HG02678 (cell line): Measurements from ENCODE around the gene LTB.
"Not testable (repeated sequence)": the region's sequence is repeated elsewhere in the genome, so short reads cannot be mapped to it uniquely, and the experiment has no call there.

Experiments
- ATAC-seq: cut with Tn5 transposase; IDR thresholded peaks from one replicate; pipeline ENCODE4 v1.9.1; 2021; ENCODE audit warnings: mild to moderate bottlenecking, moderate library complexity; ENCODE audit not compliant: unreplicated experiment

The LTB gene

DNA sequence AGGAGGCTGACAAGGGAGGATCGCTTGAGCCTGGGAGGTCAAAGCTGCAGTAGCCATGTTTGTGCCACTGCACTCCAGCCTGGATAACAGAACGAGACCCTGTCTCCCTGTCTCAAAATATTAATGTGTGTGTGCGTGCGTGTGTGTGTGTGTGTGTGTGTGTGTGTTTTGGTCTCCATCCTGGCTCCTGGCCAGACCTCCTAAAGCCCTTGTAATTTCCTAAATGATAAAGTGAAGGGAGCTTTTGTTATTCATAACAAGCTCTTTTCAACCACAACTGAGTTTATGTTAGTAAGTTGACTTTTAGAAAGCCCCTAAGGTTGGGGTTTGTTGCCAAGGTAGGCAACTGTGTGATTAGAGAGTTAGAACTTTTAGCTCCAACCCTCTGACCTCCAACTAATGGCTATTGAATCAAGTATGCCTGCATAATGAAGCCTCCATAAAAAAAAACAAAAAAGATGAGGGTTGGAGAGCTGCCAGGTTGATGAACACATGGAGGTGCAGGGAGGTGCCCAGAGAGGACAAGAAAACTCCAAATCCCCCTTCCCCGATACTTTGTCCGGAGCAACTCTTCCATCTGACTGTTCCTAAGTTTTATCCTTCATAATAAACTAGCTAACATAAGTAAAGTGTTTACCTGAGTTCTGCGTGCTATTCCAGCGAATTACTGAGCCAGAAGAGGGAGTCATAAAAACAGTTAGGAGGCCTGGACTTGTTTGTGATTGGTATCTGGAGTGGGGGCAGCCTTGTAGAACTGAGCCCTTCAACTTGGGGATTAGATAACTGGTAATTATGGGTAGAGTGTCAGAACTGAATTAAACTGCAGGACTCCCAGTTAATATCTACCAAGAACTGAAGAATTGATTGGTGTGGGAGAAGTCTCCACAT, 27.5 kb upstream of the LTB start:
- no peak for ATAC-seq

DNA sequence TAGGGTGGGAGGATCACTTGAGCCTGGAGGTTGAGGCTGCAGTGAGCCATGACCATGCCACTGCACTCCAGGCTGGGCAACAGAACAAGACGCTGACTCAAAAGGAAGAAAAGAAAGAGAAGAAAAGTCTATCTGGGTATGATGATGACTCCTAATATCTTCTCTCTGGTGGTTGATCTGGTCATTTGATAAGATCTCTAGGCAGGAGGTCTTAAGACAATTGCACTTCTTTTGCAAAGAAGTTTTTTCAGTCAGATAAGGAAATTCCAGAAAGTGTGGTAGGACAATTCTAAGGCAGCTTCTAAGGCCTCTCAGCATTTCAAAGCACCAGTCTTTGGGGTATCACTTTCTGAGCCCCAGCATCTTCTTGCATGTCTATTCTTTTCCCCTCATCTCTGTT, 25.1 kb upstream of the LTB start:
- no peak for ATAC-seq

DNA sequence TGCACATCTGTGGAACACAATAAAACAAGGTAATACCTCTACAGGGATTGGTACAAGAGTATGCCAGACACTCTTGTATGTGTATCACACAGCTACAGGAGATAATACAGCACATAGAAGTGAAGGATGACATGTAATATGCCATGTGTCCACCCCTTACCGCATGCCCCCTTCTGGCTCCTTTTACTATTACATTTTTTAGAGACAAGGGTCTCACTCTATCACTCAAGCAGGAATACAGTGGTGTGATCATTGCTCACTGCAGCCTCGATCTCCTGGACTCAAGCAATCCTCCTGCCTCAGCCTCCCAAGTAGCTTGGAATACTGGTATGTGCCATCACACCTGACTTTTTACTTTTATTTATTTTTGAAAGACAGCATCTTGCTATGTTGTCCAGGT, 14.8 kb upstream of the LTB start:
- no peak for ATAC-seq

DNA sequence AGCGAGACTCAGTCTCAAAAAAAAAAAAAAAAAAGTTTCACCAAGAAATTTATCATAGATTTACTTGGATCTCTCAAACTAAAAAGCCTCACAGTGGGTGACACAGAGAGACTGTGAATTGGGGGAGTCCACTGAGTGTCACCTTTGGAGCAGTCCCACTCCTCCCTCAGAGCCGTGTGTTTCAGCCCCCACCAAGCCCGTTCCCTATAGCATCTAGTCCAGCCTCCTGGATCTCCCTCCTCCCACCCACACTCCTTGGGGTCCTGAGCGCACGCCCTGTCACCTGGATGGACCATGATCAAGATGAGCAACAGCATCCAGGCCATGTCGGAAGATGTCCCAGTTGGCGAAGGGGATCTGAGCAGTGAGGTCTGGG, 10.2 kb upstream of the LTB start:
- ATAC-seq: no peak

DNA sequence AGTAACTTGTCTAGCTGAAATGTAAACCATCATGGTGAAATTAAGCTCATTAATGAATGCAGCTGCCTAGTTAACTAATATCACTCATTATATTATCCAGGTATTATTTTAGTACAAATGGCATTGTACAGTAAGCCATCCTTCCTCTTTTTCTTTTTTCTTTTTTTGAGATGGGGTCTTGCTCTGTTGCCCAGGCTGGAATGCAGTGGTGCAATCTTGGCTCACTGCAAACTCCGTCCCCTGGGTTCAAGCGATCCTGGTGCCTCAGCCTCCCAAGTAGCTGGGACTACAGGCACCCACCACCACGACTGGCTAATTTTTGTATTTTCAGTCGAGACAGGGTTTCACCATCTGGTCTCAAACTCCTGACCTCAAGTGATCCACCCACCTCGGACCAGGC, 8.5 kb upstream of the LTB start:
- ATAC-seq: not testable (repeated sequence)

DNA sequence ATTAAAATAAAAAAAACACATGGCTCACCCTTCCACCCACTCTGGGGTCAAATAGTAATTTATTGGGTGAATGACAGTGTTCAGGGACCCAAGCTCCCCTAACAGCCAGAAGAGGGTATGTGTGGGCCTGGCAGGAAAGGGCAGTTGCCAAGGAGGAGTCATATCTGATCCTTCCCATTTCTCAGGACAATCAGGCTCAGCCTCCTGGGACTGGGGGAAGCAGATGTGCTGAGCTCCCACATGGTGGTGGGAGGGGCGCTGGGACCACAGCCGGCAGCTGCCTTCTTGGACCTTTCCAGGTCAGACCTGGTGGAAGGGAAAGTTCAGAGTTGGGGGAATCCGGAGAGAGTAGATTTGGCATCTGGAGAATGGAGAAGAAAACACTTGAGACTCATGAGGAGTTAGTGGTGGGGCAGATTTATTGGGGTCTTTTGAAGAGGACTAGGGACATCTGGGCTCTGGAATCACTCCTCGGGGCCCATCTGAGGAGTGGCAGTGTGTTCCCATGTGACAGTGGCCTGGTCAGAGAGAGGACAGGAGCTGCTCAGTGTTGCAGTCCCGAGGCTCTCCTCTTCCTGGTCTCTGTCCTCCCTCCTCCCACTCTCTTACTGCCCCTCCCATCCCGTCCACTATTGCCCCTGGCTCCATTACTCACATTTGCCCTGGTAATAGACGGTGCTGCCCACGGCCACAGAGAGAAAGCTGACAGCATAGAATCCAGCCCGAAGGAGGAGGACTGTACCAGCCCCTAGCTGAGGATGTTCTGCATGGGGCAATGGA, 6.8 kb upstream of the LTB start:
- ATAC-seq: no peak

DNA sequence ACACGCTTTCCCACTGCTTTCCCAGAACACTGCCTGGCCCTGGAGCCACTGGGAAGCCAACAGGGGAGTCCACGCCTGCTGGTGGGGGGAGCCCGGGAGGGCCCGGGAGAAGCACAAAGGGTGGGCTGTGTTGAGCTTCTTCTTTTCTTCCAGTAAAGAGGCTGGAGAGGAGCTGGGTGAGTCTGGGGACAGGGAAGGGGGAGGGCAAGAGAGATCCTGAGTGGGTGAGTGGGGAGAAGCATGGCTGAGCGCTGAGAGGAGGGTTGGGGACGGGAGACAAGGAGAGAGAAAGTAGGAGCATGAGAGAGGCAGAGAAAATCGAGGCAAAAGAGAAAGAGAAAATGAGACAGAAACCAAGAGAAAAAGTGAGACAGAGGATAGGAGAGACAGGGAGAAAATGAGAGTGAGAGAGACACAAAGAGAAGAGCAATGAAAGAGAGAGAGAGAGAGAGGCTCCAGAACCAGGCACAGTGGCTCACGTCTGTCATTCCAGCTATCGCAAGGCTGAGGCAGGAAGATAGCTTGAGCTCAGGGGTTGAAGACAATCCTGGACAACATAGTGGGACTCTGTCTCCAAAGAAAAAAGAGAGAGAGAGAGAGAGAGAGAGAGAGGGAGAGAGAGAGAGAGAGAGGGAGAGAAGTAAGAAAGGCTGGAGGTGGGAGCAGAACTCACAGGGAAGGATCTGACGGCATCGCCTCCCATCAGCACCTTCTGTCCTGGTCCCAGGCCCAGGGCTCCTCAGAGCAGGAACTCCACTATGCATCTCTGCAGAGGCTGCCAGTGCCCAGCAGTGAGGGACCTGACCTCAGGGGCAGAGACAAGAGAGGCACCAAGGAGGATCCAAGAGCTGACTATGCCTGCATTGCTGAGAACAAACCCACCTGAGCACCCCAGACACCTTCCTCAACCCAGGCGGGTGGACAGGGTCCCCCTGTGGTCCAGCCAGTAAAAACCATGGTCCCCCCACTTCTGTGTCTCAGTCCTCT, 5.9 kb upstream of the LTB start:
- ATAC-seq: no peak

DNA sequence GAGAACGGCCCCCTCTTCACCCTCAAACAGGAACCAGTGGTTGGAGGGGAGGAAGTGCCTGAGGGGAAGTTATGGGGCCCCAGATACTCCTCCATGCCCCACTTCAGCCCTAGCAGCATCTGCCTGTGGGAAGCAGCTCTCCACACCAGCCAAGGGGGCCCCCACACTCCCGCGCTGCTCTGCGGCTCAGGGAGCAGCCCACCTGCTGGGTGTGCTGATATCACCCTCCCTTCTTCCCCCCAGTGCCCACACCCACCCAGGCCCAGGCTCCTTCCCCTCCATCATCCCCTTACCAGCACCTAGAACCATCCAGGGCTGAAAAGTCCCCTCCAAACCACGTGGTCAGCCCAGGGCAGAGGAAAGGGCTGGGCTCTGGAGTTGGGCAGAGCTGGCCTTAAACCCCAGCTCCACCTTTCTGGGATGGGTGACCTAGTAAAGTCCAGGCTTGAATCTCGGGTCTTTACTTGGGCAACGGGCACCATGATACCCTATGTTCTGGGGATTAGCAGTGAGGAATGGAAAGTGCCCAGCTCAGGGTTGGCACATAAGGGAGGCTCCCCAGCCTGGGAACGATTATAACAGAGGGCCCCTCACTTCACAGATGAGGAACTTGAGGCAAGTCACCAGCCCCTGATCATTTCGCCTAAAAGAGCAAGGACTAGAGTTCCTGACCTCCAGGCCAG, 4.5 kb upstream of the LTB start:
- no peak for ATAC-seq

DNA sequence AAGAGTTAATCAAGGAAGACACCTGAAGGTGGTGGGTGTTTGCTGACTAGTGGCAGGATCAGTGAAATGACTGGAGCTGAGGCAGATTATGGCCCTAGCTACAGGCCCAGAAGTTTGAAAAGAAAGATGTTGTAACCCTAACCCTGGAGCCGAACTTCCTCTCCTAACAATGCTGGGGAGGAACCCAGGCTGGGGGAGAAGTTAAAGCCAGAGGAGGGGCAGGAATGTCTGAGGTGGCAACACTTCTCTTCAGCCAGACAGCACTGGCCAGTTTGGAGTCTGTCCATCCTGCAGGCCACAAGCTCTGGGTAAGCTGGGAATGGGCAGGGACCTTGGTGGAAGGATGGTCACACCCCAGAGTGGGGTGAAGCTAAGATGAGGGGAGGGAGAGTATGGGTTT, 3.8 kb upstream of the LTB start, which contains the start of gene LST1:
TSS of gene LST1 (plus strand) at position 270 of the 400 bp plus-strand sequence. CDS start 1,023 bp downstream, outside the sequence.
- no peak for ATAC-seq

DNA sequence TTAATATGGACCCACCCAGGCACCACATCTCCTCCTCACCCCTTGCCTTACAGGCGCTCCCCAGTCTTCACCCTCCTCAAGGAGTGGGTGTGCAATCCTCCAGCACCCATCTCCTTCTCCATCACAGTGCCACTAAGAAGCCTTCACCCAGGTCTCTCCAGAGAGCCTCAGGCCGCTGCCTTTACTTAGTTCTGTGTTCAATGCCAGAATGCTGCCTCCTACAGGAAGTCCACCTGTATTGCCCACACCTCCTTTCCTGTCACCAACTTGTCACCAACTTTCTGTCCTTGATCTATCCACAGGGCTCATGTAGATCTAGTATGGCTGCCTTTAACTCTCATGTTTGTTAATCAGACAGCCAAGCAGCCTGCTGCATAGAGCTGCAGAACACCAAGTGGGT, 3.3 kb upstream of the LTB start:
- ATAC-seq: no peak

DNA sequence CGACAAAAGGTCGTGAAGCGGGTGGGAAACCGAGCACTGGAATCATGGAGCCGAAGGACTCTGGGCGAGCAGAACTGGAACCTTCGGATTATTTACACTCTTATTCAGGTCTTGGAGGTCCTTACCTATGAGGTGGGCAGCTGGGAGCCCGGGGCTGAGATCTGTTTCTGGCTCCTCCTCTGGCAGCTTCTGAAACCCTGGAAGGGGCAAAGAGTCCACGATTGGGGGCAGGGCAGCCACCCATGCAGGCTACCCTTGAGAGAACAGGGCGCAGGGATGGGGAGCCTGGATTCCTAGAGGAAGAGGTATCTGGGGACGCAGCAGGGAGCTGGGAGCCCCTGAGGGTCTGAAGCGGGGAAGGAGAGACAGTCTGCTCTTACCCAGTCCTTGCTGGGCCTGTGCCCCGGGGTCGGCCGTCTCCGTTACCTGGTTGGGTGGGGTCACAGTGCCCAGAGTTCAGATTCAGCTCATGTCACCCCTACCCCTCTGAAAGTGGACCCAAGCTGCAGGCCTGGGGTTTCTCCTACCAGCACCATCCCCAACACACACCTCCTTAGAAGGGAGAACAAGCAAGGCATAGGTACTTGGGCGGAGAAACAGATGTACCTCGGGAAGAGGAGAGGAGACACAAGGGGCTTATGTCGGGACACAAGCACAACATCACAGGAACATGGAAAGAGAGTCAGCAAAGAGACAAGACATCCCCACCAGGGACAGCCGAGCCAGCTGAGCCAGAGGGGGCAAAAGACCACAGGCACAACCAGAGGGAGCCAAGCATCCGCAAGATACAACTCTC, 592 bp downstream of the LTB start:
- ATAC-seq: no peak

DNA sequence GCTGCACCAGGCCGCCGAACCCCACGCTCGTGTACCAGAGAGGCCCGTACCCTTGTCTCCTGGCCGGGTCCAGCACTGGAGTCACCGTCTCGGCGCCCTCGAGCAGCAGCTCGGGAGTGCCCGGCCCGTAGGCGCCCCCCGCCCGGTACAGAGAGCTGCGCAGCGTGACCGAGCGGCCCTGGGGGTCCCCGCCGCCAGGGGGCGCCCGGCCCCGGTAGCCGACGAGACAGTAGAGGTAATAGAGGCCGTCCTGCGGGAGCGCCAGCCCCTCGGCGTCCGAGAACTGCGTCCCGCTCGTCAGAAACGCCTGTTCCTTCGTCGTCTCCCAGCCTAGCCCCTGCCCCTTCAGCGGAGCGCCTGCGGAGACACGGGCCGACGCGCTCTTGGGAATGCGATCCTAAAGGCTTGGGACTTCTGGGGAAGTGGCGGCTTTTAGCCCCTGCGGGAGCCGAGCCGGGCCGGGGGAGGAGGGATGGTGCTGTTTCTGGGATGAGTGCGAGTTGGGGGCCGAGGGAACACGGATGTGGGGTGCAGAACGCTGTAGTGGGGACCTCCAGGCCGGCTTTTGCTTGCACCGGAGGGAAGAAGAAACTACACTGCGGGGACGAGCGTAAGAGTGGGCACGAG, 1.3 kb downstream of the LTB start:
- peak; percentile 65 for ATAC-seq

DNA sequence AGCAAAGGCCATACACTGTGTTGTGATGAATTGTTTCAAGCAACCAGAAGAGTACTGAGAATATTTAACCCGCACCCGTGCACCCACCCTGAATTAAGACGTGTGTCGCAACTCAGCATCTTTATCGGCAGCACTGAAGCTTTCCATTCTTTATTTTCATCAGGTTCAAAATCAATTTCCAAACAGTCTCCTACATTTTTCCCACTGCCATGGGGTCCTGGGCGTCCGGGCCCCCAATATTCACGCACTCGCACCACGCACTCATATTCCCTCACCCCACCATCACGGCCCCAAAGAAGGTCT, 1.8 kb downstream of the LTB start:
- no peak for ATAC-seq

DNA sequence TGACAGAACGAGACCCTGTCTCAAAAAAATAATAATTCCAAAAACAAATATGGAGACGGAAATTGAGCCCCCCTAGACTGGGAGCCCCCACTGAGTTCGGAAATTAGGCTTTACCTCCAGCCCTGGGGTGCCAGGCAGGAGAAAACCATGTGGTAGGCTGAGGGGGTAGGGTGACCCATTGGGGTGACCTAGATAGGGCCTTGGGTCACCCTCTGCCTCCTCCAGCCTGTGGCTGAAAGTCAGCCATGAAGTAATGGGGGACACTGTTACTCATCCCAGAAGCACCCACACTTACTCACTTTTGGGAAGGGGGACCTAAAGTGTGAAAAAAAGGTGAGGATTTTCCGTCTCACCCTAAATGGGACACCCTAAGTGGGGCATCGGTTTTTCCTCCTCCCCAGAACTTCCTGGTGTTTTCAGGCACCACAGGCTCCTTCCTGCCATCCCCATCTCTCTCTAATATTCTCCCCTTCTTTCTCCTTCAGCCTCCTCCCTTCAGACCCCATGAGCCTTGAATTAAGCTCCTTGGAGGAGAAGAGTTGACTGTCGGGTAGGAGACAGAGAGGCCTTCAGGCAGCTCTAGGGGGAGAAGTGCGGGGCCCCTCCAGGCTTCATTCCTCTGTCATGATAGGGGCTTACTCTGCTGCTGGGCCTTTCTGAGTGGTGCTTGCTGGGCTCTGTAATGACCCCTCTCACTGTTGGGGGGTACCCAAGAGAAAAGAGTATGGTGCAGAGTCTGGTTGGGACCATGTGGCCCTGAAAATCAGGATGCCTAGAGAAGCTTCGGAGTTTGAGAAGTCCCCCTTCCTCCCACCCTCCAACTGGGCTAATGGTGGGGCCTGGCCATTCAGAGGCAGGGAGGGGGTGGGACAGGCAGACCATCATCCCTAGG, 2.4 kb downstream of the LTB start:
- no peak for ATAC-seq

DNA sequence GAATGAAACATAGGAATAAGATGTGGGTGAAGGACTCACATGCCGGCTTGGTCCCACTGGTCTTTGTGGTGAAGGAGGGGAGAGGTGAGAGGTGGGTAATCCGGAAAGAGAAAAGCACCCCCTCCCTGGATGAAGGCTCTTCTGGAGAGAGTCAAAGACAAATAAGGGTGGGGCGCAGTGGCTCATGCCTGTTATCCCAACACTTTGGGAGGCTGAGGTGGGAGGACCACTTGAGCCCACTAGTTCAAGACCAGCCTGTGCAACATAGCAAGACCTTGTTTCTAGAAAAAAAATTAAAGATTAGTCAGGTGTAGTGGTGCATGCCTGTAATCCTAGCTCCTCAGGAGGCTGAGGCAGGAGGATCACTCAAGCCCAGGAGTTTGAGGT, 3.1 kb downstream of the LTB start:
- ATAC-seq: no peak

DNA sequence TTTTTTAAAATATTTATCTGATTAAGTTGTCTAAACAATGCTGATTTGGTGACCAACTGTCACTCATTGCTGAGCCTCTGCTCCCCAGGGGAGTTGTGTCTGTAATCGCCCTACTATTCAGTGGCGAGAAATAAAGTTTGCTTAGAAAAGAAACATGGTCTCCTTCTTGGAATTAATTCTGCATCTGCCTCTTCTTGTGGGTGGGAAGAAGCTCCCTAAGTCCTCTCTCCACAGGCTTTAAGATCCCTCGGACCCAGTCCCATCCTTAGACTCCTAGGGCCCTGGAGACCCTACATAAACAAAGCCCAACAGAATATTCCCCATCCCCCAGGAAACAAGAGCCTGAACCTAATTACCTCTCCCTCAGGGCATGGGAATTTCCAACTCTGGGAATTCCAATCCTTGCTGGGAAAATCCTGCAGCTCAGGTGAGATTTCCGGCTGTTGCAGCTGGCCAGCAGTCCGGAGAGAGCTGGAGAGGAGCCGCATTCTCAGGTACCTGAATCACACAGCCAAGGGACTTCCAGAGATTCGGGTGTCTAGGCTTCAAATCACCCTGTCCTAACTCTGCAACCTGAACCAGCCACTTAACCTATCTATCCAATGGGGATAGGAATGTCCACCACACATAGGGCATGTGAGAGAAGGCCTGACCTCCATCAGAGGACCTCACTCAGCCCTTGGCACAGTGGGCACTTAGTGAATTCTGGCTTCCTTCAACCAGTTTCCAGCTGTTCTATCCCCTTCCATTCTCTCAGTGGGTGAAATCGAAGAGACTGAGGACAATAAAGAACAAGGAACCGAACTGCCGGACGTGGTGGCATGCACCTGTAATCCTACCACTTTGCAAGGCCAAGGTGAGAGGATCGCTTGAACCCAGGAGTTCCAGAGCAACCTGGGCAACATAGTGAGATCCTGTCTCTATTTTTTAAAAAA, 3.8 kb downstream of the LTB start:
- no peak for ATAC-seq

DNA sequence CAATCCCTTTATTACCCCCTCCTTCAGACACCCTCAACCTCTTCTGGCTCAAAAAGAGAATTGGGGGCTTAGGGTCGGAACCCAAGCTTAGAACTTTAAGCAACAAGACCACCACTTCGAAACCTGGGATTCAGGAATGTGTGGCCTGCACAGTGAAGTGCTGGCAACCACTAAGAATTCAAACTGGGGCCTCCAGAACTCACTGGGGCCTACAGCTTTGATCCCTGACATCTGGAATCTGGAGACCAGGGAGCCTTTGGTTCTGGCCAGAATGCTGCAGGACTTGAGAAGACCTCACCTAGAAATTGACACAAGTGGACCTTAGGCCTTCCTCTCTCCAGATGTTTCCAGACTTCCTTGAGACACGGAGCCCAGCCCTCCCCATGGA, 4.7 kb downstream of the LTB start:
- no peak for ATAC-seq
